NCI-H187 (cell line): ENCODE data around the gene MLF2.
"Not testable (repeated sequence)": the region's sequence is repeated elsewhere in the genome, so short reads cannot be mapped to it uniquely, and the experiment has no call there.

Experiments used
- DNase-seq, 2 experiments: peaks; one replicate each; lab custom pipeline; 2025; lab: John Stamatoyannopoulos, UW

Gene MLF2

DNA sequence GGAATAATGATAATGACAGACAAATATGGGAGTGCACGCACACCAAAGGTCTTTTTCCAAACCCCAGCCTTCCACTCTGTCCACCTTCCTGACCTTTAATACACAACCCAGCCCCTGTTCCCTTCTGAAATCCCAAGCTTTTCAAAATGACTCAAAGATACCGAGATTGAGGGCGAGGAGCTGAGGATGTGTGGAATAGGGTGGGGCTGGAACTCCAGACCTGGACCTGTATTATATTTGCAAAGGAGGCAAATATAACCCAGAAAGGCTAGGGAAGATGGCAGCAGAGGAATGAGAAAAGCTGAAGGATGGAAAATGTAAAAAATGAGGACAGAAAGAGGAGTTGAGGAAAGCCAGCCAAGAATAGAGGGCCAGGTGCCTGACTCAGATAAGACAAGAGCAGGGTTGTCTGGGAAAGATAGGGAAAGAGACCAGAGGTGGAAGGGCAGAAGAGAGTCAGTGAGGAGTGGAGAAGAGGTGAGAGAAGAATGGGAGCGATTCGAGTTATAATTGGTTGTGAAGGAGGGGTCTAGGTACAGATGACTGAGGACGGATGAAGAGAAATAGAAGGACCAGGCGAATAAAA lies 12.2 kb upstream of the MLF2 start:
- DNase-seq = no peak

GRCh38 chr12:6764011-6764828 lies 11.3 kb upstream of the MLF2 start:
- peak; percentile 96 to 97 for DNase-seq

DNA sequence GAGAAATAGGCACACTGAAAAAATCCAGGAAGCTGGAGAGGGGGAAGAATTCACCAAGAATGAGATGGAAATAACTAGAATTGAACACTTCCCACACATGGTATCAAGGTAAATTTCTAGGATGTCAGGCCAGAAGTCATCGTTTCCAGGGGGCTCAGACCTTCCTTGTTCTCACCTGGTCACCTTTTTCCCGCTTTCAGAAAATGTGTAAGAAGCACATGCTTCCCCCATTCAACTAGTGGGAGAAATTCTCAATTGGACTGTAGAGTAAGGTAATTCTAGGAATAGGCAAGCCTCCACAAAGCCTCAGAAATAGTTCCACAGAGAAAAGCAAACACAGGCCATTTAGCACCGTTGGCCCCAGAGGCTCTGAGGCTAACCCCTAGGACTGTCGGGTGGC lies 10.4 kb upstream of the MLF2 start:
- DNase-seq = no peak

DNA sequence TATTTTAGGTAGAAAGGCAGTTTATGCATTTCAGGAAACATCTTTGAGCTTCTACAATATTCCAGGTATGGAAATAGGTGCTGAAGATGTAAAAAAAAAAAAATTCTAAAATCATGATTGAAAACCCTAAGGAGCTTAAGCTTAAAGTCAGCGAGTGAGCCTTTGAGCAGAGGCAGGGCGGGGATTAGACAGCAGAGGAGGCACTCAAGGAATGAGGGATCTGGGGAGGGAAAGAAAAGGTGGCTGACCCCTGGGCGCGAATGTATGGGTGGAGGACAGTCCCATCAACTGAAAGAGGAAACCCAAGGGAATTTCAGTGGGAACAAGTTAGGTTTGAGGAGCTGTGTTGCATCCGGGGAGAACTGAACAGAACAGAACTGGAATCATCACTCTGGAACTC lies 6.8 kb upstream of the MLF2 start:
- no peak for DNase-seq

DNA sequence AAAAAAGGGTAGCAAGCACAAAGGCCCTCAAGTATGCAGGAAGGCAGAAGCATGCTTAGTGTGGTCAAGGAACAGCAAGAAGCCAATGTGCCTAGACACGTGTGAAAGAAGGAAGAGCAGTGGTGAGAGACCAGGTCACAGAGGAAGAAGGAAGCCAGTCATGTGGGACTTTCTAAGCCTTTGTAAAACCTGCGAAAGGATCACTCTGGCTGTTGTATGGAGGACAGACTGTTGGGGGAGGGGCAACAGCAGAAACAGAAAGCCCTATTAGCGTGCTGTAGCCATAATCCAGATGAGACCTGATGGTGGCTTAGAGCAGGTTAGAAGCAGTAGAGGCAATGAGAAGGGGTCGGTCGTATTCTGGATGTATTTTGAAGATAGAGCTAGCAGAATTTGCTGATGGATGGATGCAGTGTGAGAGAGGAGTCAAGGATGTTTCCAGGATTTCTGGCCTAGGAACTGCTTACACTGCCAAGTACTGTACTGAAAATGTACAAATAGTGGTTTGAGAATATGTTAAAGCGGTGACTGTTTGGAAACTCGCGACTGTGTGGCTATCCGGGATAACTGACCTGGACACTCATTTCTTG lies 5.7 kb upstream of the MLF2 start:
- no peak for DNase-seq

DNA sequence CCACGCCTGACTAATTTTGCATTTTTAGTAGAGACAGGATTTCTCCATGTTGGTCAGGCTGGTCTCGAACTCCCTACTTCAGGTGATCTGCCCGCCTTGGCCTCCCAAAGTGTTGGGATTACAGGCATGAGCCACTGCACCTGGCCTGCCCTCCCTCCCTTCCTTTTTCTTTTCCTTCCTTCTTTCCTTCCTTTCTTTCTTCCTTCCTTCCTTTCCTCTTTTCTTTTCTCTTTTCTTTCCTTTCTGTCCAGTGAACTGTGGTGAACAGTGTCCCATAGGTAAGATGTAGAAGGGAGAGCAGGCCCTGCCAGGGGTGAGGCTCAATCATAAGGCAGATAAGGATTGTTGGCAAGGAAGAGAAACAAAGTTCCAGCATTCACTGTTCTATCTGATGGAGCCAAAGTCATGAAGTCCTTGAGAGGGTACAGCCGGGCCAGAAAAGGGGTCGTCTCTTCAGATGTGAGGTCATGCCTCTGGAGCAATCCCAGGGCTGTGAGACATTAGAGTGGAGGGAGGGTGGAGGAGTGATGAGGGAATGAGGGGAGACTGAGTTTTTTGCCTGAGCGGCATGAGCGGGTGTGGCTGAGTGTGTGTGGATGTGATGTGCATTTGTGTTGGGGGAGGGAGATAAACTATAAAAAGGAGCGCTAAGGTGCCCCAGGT lies 4.2 kb upstream of the MLF2 start:
- DNase-seq = no peak

- no peak for DNase-seq
Observed at GRCh38 chr12:6754411-6754810, 1.5 kb upstream of the MLF2 start.

DNA sequence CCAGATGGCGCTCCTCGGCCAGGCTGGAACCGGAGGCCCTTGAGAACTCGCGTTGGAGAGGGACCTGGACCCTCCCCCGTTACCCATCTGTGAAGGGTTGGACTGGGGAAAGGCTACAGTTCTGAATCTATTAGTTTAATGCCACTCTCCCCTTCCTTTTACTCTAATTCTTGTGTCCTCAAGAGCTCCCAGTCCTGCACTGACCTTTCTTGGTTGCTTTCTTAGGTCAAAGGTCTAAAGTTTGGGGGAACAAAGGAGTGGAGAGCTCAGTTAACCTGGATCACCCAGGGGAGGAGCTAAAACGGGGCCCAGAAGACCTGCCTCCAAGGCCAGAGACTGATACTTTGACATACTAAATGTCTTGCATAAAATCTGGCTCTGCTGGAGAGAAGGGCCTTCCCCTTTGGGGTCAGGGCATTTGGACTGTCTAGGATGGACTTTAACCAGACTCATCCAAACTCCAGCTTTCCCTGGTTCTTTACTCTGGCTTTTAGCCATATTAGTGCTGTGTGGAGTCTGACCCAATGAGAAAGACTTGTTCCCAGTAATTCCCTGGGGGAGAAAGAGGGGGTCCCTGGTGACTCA lies 923 bp upstream of the MLF2 start:
- DNase-seq = no peak

DNA sequence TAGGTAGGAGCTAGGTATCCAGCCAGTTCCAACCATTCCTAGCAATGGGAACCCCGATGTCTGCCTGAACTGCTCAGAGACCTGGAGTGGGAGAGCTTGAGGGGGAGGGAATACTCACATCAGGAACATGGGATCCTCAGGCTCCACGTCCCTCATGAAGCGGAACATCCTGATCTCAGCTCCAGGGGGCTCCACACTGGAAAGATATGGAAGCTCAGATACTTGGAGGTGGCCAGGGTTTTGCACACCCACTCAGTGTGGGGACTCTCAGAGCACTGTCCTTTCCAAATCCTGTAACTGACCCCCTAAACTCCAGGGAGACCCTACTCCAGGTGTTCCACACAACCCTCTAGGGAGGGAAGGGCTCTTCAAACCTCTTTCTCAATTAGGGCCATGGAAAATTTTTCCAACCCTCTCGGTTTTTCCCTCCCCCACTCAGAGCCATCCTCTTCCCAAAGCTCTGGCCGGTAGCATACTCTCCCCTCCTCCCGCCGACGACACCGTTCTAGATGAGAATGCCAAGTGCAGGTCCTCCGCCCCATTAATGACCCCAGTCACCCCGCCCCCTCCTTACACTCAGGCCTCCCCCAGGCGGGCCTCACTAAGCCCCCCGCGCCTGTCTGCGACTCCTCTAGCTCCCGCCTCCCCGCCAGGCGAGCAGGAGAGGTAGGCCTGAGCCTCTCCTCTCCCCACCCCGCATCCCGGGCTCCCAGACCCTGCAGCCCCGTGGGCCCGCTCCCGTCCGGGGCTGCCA lies 597 bp downstream of the MLF2 start:
- DNase-seq = no peak

GRCh38 chr12:6751767-6752166 lies 1.2 kb downstream of the MLF2 start:
- no peak for DNase-seq

- no peak for DNase-seq
Observed at GRCh38 chr12:6750506-6750905, 2.4 kb downstream of the MLF2 start.

DNA sequence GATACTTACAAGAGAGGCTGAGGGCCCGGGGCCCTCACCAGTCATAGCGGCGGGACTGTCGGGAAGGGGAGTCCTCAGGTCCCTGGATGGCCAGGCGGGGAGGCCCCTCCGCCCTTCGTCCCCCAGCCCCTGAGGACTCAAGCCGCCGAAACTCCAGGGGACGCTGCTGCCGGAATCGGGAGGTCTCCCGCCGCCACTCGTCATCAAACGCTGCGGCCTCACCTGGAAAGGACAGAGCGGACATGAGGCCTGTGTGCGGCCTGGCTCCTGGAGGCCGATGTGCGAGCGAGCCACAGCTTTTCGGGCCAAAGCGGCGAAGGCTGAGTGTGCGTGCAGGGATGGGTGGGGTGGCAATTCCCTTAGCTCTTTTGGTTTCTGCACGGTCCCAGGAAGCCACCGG lies 4.2 kb downstream of the MLF2 start:
- no peak for DNase-seq

- DNase-seq = no peak
Observed at GRCh38 chr12:6747216-6747615, 5.7 kb downstream of the MLF2 start.

GRCh38 chr12:6745741-6746525 lies 7.0 kb downstream of the MLF2 start:
- DNase-seq = no peak

- DNase-seq = not testable (repeated sequence)
Observed at GRCh38 chr12:6743300-6743699, 9.6 kb downstream of the MLF2 start.

DNA sequence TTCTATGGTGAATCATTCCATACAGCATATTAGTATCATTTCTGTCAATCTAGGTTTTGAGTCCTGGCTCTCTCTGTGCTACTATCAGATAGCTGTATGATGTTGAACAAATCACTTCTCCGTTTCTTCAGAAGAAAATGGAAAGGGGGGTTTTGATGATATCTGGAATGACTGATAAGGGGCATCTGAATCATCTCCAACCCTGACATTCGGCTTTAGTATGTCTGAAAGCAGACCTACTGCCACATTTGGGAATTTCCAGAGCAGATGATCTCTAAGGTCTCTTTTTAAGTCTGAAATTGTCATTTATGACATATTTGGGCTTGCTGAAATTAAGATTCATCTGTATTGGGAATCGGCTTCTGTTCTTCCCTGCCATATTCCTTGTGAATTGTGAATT lies 10.1 kb downstream of the MLF2 start:
- DNase-seq = no peak

DNA sequence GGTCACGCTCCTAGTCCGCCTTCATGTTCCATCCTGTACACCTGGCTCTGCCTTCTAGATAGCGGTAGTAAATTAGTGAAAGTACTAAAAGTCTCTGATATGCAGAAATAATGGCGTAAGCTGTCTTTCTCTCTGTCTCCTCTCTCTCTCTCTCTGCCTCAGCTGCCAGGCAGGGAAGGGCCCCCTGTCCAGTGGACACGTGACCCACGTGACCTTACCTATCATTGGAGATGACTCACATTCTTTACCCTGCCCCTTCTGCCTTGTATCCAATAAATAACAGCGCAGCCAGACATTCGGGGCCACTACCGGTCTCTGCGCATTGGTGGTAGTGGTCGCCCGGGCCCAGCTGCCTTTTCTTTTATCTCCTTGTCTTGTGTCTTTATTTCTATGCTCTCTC lies 10.9 kb downstream of the MLF2 start:
- DNase-seq = not testable (repeated sequence)

DNA sequence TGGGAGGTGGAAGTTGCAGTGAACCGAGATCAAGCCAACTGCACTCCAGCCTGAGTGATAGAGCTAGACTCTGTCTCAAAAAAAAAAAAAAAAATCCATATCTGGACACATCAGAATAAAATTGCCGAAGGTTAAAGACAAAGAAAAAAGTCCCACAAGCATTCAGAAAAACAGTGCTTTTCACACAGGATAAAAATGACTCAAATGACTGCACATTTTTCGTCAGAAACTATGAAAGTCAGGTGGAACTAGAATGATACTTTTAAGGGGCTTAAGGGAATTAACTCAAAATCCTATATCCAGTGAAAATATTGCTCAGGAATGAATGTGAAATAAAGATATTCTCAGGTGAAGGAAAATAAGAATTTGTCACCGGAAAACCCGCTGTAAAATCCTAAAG lies 16.2 kb downstream of the MLF2 start:
- no peak for DNase-seq

GRCh38 chr12:6735448-6736191 lies 17.3 kb downstream of the MLF2 start:
- peak in 1 of 2 experiments; percentile 28 for DNase-seq
